Gastroesophageal sphincter (tissue), 3 donors: ENCODE data around the gene LMO4.

ENCODE experiments used
- CTCF ChIP-seq, 4 experiments: fragments of 200-600 bp in 2 of 4; fragments of 450-650 bp in 2 of 4; sonication (generic) in 1 of 4; IDR thresholded peaks; one replicate each; pipeline ENCODE4 v1.5.1; 2017 to 2019; ENCODE audit warnings: antibody characterized with exemption in 4 of 4, mild to moderate bottlenecking in 2 of 4, moderate library complexity in 2 of 4
- EP300 ChIP-seq: sonication (generic); formaldehyde crosslinking; IDR thresholded peaks from one replicate; pipeline ENCODE4 v1.6.1; 2017; ENCODE audit warnings: antibody characterized with exemption, mild to moderate bottlenecking
- POLR2A ChIP-seq, 2 donors: fragments of 450-650 bp; IDR thresholded peaks; one replicate each; pipeline ENCODE4 v1.6.1; 2017; ENCODE audit warnings: antibody characterized with exemption in 2 of 2, mild to moderate bottlenecking in 2 of 2, moderate library complexity in 1 of 2
- POLR2AphosphoS5 ChIP-seq: sonication (generic); formaldehyde crosslinking; IDR thresholded peaks from one replicate; pipeline ENCODE4 v1.6.1; 2017; ENCODE audit warnings: antibody characterized with exemption

- TF ChIP-seq CTCF (IDR thresholded peaks at IDR 0.05) = no peak
- TF ChIP-seq POLR2AphosphoS5 = no peak
- TF ChIP-seq POLR2A (IDR thresholded peaks at IDR 0.05) = no peak
- TF ChIP-seq EP300 = no peak
Measured at GRCh38 chr1:87359586-87359985, 30.9 kb downstream of the LMO4 start.
